Neuronal stem cell (in vitro differentiated cells): Measurements from ENCODE around the gene SCUBE2.

Experiments
- DNase-seq: peaks from one replicate; pipeline ENCODE4 v3.0.0-alpha.2; 2013; ENCODE audit warnings: low spot score
- H2AFZ ChIP-seq: one replicate; pipeline ENCODE4 v1.6.1; 2013; ENCODE audit warnings: mild to moderate bottlenecking, low read length, inconsistent platforms
- H2AK5ac ChIP-seq: 2 replicates; pipeline ENCODE4 v1.6.1; 2013; ENCODE audit warnings: low read depth, mild to moderate bottlenecking, inconsistent platforms, low read length, moderate library complexity, mixed read lengths
- H2BK120ac ChIP-seq: 2 replicates; pipeline ENCODE4 v1.6.1; 2013; ENCODE audit warnings: low read depth, mild to moderate bottlenecking, inconsistent platforms, low read length, moderate library complexity, mixed read lengths
- H2BK12ac ChIP-seq: one replicate; pipeline ENCODE4 v1.6.1; 2013; ENCODE audit warnings: low read length, inconsistent platforms
- H2BK15ac ChIP-seq: 2 replicates; pipeline ENCODE4 v1.6.1; 2013; ENCODE audit warnings: mild to moderate bottlenecking, low read length, inconsistent platforms, mixed read lengths
- H2BK5ac ChIP-seq: one replicate; pipeline ENCODE4 v1.6.1; 2013; ENCODE audit warnings: inconsistent platforms, mild to moderate bottlenecking, low read length, moderate library complexity
- H3K14ac ChIP-seq: one replicate; pipeline ENCODE4 v1.6.1; 2013; ENCODE audit warnings: low read length, inconsistent platforms
- H3K18ac ChIP-seq: 2 replicates; pipeline ENCODE4 v1.6.1; 2013; ENCODE audit warnings: low read length, inconsistent platforms
- H3K23ac ChIP-seq: 2 replicates; pipeline ENCODE4 v1.6.1; 2013; ENCODE audit warnings: low read depth, mild to moderate bottlenecking, mixed read lengths, low read length, inconsistent platforms; ENCODE audit not compliant: poor library complexity
- H3K27ac ChIP-seq: replicated peaks from 3 replicates; pipeline ENCODE4 v1.5.1; 2013; ENCODE audit warnings: low read length, inconsistent platforms
- H3K27me3 ChIP-seq, 3 experiments: 2 replicates each; pipeline ENCODE4 v1.6.1; 2013; ENCODE audit warnings: low read length in 3 of 3, mild to moderate bottlenecking in 2 of 3, inconsistent platforms in 1 of 3, low read depth in 1 of 3, mixed read lengths in 1 of 3, moderate library complexity in 1 of 3; ENCODE audit not compliant: control insufficient read depth in 3 of 3, insufficient read depth in 3 of 3
- H3K36me3 ChIP-seq, 2 donors: replicated peaks in 1 of 2; 2 replicates each; pipeline ENCODE4 v1.6.1; 2013; ENCODE audit warnings: low read length in 2 of 2; ENCODE audit not compliant: control insufficient read depth in 2 of 2, insufficient read depth in 2 of 2
- H3K4ac ChIP-seq: 2 replicates; pipeline ENCODE4 v1.6.1; 2013; ENCODE audit warnings: inconsistent platforms, mild to moderate bottlenecking, low read length, moderate library complexity
- H3K4me1 ChIP-seq, 2 donors: 1 replicate in 1 of 2; 2 replicates in 1 of 2; pipeline ENCODE4 v1.6.1; 2013; ENCODE audit warnings: low read length in 2 of 2, low read depth in 1 of 2; ENCODE audit not compliant: control insufficient read depth in 2 of 2, insufficient read depth in 1 of 2
- H3K4me2 ChIP-seq: one replicate; pipeline ENCODE4 v1.6.1; 2013; ENCODE audit warnings: mild to moderate bottlenecking, low read length, inconsistent platforms; ENCODE audit not compliant: insufficient read depth, poor library complexity, severe bottlenecking
- H3K4me3 ChIP-seq, 2 donors: 2 replicates each; pipeline ENCODE4 v1.5.1; 2013; ENCODE audit warnings: low read length in 2 of 2, mild to moderate bottlenecking in 2 of 2, inconsistent platforms in 1 of 2, moderate library complexity in 1 of 2
- H3K79me1 ChIP-seq: one replicate; pipeline ENCODE4 v1.6.1; 2013; ENCODE audit warnings: low read depth, mild to moderate bottlenecking, inconsistent platforms, low read length, moderate library complexity
- H3K9ac ChIP-seq: one replicate; pipeline ENCODE4 v1.6.1; 2013; ENCODE audit warnings: mild to moderate bottlenecking, low read depth, low read length, inconsistent platforms; ENCODE audit not compliant: poor library complexity
- H3K9me3 ChIP-seq, 2 donors: replicated peaks in 1 of 2; 2 replicates each; pipeline versions ENCODE3 to v1.6.1; 2013; ENCODE audit warnings: low read length in 2 of 2, mild to moderate bottlenecking in 2 of 2, inconsistent platforms in 1 of 2, low read depth in 1 of 2, mixed read lengths in 1 of 2, moderate library complexity in 1 of 2; ENCODE audit not compliant: control insufficient read depth in 2 of 2, insufficient read depth in 1 of 2
- H4K8ac ChIP-seq: one replicate; pipeline ENCODE4 v1.6.1; 2013; ENCODE audit warnings: low read depth, mild to moderate bottlenecking, inconsistent platforms, low read length, moderate library complexity
- H4K91ac ChIP-seq: one replicate; pipeline ENCODE4 v1.6.1; 2013; ENCODE audit warnings: low read length, low read depth, mild to moderate bottlenecking, inconsistent platforms; ENCODE audit not compliant: poor library complexity
- WGBS, 2 donors: extraction: QIAGEN DNeasy Blood & Tissue Kit; methylation state at CpG; one replicate each; pipeline ENCODE4 v1.1.7; 2013; ENCODE audit warnings: missing lambda C conversion rate in 2 of 2, mixed read lengths in 1 of 2; ENCODE audit not compliant: insufficient read length in 2 of 2, insufficient replicate concordance in 1 of 2; ENCODE audit errors: extremely low coverage in 2 of 2; 5-methylcytosine and 5-hydroxymethylcytosine counted together

Gene SCUBE2

DNA sequence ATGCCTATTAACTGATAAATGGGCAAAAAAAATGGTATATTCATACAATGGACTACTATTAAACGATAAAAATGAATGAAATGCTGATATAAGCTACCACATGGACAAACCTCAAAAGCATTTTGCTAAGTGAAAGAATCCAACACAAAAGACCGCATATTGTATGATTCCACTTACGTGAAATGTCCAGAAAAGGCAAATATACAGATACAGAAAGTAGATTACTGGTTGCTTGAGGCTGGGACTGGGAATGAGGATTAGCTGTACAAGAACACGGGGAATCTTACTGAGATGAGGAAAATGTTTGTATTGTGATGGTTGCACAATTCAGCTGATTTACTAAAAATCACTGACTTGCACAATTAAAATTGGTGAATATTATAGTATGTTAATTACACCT lies 8.8 kb downstream of the SCUBE2 start:
- Histone ChIP-seq H2BK5ac (no peak overlapping the region), H3K27me3 (peaks cover 0 to 12% (median 0%) of the 10 kb centered on the region in 3 experiments), H2BK120ac (no peak overlapping the region), H2AK5ac (no peak overlapping the region), H3K27ac (no peak overlapping the region), H3K36me3 (no peaks in the 10 kb centered on the region), H3K23ac (no peak overlapping the region), H3K9ac (no peak overlapping the region), H3K79me1 (no peaks in the 10 kb centered on the region), H3K14ac (no peak overlapping the region), H3K4ac (no peak overlapping the region), H3K18ac (no peak overlapping the region), H3K9me3 (no peaks in the 10 kb centered on the region), H3K4me2 (no peak overlapping the region), H3K4me3 (no peak overlapping the region), H2BK12ac (no peak overlapping the region), H2BK15ac (no peak overlapping the region), H2AFZ (no peak overlapping the region), H3K4me1 (no peaks in the 10 kb centered on the region), H4K8ac (no peak overlapping the region), H4K91ac (no peak overlapping the region)
- DNase-seq, result no peak
- WGBS, 2 donors, result no CpG with 5 or more reads among the region's 4 CpGs

- no peak overlapping the region for H3K27ac ChIP-seq
- no peaks in the 10 kb centered on the region for H3K9me3 ChIP-seq
- no peak overlapping the region for H2BK12ac ChIP-seq
- H3K14ac ChIP-seq, result no peak overlapping the region
- no peak overlapping the region for H2BK120ac ChIP-seq
- no peaks in the 10 kb centered on the region for H3K79me1 ChIP-seq
- peaks cover 0 to 10% (median 0%) of the 10 kb centered on the region in 3 experiments for H3K27me3 ChIP-seq
- no CpG with 5 or more reads among the region's 1 CpG for WGBS, 2 donors
- H3K23ac ChIP-seq, result no peak overlapping the region
- no peak overlapping the region for H2BK15ac ChIP-seq
- H2AFZ ChIP-seq, result no peak overlapping the region
- H4K91ac ChIP-seq, result no peak overlapping the region
- no peak overlapping the region for H3K4me2 ChIP-seq
- H2BK5ac ChIP-seq, result no peak overlapping the region
- no peak overlapping the region for H3K9ac ChIP-seq
- no peak overlapping the region for H4K8ac ChIP-seq
- no peaks in the 10 kb centered on the region for H3K36me3 ChIP-seq
- H3K4me3 ChIP-seq, result no peak overlapping the region
- no peak for DNase-seq
- H2AK5ac ChIP-seq, result no peak overlapping the region
- H3K4me1 ChIP-seq, result no peaks in the 10 kb centered on the region
- no peak overlapping the region for H3K18ac ChIP-seq
- no peak overlapping the region for H3K4ac ChIP-seq
These were observed 10.2 kb downstream of the SCUBE2 start for GRCh38 chr11:9081153-9081552.

DNA sequence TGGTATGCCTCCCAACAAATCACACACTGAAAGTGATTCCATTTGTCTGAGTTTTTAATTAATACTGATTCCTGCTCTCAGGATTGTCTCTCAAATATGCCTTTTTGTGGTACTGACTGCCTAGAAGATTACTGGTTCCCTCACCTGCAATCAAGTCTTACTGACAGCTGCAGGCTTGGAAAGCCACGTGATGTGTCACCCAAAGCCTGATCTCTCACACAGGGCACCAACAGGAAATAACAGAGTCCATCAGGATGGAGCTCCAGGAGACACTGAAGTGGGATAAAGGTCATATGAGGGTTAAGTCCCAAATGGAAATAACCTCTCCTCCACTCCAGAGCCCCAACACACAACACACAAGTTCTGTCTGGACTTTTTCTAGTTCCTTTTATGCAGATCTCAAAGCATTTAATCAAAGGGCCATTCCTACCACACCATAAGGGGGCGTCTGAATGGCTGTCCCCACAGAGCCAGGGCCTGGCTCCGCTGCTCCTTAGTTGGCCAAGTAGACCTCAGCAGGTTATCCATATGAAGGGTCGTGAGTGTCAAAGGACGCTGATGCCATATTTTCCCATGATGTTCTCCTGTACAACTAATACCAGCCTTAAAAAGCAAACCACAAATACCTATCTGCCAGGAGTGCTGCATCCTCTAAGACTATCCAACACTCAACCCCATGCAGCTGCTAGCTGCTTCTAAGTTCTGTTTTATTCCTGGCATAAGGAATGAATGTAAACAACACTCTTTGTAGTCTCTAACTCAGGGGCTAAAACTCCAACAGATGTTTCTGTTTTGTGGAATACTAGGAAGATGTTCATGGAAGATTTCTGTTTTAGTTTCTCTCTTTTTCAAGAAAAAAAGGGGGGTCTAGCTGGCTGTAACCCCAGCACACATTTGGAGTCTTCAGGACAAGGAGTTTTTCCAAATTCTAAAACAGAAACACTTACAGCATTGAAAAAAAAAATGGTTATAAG lies 13.0 kb downstream of the SCUBE2 start:
- H3K4me3 ChIP-seq, result no peak overlapping the region
- no peak overlapping the region for H2BK5ac ChIP-seq
- no peak overlapping the region for H3K27ac ChIP-seq
- no peak overlapping the region for H2BK120ac ChIP-seq
- no peak overlapping the region for H3K14ac ChIP-seq
- no peak overlapping the region for H2BK15ac ChIP-seq
- H4K8ac ChIP-seq, result no peak overlapping the region
- H2AFZ ChIP-seq, result no peak overlapping the region
- DNase-seq, result no peak
- H3K18ac ChIP-seq, result no peak overlapping the region
- peaks cover 0 to 15% (median 0%) of the 10 kb centered on the region in 3 experiments for H3K27me3 ChIP-seq
- H3K4me1 ChIP-seq, result no peaks in the 10 kb centered on the region
- no peak overlapping the region for H2BK12ac ChIP-seq
- no peak overlapping the region for H4K91ac ChIP-seq
- no peak overlapping the region for H3K4me2 ChIP-seq
- no peak overlapping the region for H2AK5ac ChIP-seq
- no peak overlapping the region for H3K4ac ChIP-seq
- WGBS, 2 donors, result no CpG with 5 or more reads among the region's 5 CpGs
- H3K79me1 ChIP-seq, result no peaks in the 10 kb centered on the region
- H3K9me3 ChIP-seq, result no peaks in the 10 kb centered on the region
- no peaks in the 10 kb centered on the region for H3K36me3 ChIP-seq
- no peak overlapping the region for H3K23ac ChIP-seq
- no peak overlapping the region for H3K9ac ChIP-seq

DNA sequence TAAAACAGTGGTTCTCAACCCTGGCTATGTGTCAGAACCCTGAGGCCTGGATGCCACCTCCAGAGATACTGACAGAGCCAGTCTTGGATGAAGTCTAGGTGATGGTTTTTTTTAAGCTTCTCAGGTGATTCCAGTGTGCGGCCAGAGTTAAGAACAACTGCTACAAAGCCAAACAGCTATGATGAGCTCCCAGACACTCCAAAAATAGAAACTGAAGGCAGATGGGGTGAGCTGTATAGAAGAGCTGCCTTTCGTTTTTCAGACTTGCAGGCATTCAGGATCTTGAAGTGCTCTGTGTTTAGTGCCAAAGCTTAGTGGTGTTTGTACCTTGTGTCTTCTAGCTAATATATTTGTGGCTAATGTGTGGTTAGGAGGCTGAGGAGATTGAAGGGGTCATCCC lies 14.2 kb downstream of the SCUBE2 start:
- Histone ChIP-seq H3K4ac (no peak overlapping the region), H3K27ac (no peak overlapping the region), H2BK15ac (no peak overlapping the region), H3K18ac (no peak overlapping the region), H2AFZ (no peak overlapping the region), H3K9me3 (no peaks in the 10 kb centered on the region), H4K8ac (no peak overlapping the region), H3K79me1 (no peaks in the 10 kb centered on the region), H3K36me3 (no peaks in the 10 kb centered on the region), H3K14ac (no peak overlapping the region), H3K4me3 (no peak overlapping the region), H3K9ac (no peak overlapping the region), H3K23ac (no peak overlapping the region), H3K4me1 (peaks cover 0 to 2% of the 10 kb centered on the region in 2 donors), H2AK5ac (no peak overlapping the region), H2BK5ac (no peak overlapping the region), H2BK12ac (no peak overlapping the region), H3K4me2 (no peak overlapping the region), H2BK120ac (no peak overlapping the region), H4K91ac (no peak overlapping the region), H3K27me3 (peaks cover 0 to 15% (median 0%) of the 10 kb centered on the region in 3 experiments)
- DNase-seq, result no peak
- WGBS, 2 donors, result no CpG with 5 or more reads among the region's 2 CpGs
